ENCODE measurements around the gene UBE2QL1.
"Not testable (repeated sequence)": the region's sequence is repeated elsewhere in the genome, so short reads cannot be mapped to it uniquely, and the experiment has no call there.

The UBE2QL1 gene

DNA sequence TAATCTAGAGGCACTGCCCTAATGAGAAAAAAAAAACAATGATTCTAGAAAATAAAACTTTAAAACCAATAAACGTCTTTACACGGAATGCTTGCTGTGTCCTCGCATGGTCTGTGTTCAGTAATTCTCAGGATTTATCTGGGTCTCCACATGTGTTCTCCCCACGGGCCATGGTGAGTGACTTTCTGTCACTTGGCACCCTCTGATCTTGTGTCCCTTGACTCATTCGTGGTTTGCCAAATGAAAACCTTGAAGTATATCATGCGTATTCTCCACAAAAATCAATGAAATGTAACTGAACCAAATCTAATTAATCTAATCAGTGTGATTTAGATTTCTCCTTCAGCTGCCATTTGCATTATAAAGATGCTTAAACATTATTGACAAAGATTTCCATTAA is 48.0 kb downstream of the UBE2QL1 start:
- DNase-seq (ENCODE audit: low read depth in 2 of 2): no peak

GRCh38 chr5:6497262-6497661 is 48.6 kb downstream of the UBE2QL1 start:
- DNase-seq (ENCODE audit: low read depth in 2 of 2): no peak

- DNase-seq (ENCODE audit: low read depth in 2 of 2): peak; percentile 3 to 4
Measured at GRCh38 chr5:6498968-6499367, 50.3 kb downstream of the UBE2QL1 start.

DNA sequence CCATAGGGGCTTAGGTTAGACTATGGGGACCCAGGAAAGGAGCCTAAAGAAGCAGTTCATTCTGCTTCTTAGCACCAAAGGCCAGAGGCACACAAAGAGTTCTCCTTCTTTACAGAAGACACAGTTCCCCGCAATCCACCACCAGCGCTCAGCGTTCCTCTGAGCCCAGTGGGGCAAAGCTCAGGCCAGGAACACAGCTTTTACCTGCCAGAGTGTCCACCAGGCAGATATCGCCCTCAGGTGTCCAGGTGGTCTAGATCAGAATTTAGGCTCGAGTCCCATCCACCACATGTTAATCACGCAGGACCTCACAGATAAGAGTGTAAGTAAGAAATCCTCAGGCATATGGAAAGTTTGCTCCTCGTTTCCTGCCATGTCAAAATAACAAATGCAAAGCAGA is 53.0 kb downstream of the UBE2QL1 start:
- no peak for DNase-seq (ENCODE audit: low read depth in 2 of 2)

DNA sequence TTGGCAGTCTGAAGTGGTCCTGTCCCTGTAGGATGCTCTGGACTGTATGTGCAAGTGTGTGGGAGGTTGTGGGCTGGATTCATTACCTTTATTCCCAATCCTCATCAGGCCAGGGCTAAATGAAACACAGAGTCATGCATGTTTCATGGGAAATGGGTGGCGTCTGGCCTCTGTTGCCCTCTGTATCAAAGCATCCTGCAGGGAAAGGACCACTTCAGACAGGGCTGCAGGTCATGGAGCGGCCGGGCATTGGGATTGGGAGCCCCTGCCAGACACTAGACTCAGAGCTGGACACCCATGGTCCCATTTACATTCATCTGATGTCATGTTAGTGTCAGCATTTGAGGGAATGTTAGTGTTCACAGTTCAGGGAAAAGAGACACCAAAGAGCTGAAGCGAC is 53.8 kb downstream of the UBE2QL1 start:
- DNase-seq (ENCODE audit: low read depth in 2 of 2): no peak

DNA sequence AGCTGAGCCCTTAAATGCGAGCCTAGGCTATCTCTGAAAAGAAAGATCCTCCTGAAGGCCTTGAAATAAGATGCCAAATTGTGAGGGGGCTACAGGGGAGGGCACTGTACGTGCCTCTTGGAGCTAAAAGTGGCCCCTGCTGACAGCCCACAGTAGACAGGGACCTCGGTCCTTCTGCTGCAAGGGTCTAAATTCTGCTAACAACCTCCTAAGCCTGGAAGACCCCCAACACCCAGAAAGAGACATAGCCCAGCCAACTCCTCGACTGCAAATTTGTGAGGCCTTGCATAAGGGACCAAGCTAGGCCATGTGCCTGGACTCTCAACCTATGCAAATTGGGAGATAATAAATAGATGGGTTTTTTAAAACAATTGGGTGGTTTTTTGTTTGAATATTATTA is 54.7 kb downstream of the UBE2QL1 start:
- DNase-seq (ENCODE audit: low read depth in 2 of 2): no peak

DNA sequence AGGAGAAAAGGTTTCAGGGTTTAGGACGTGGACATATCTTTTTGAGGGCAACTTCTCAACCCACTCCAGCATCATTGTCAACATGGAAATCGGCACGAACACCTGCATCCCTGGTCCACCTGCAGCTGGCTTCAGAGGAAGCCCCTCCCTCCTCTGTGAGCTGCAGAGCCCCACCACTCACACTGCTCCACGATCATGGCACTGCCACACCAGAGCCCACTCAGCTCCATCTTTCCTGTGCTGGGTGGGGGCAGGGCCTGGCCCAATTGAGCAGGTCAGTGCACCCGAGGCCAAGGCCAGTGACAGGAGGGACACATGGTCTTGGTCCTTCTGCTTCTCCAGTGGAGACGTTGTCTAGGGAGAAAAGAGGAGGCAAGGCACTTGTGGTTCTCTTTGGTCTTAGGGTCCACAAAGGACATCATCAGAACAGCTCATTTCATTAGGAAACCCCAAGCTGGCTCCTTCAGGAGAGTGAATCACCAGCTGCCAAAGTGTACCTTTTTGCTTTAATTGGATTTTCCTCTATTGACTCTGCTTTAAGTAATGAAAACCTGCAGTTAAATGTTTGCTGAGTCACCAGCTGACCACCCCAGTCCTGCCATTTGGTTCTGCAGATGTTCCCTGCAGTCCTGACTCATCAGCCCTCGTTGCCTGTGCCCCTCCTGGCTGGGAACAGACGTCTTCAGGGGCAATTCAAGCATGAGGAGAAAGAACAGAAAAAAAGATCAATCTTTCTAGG is 56.2 kb downstream of the UBE2QL1 start:
- peak; percentile 30 to 34 for DNase-seq (ENCODE audit: low read depth in 2 of 2)

- DNase-seq (ENCODE audit: low read depth in 2 of 2): no peak
Measured at GRCh38 chr5:6505416-6505755, 56.7 kb downstream of the UBE2QL1 start.

- DNase-seq (ENCODE audit: low read depth in 2 of 2): no peak
Measured at GRCh38 chr5:6505783-6506557, 57.3 kb downstream of the UBE2QL1 start.

DNA sequence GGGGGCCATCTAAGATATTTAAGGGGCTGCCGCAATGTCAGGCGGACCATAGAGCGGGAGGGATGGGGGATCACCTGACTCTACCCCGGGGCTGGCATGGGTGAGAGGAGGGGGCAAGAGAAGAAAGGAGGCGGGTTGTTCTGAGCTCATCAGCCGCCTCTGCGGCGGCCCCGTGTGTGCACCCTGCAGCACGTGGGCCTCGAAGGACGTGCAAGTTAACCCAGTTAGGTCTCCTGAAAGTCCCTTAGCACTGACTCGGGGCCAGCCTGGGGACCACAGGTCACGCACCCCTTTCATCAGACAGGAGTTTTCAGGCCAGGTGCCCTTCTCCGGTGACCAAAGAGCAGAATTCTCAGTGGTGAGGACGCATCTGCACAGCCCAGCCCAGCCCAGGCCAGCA is 58.0 kb downstream of the UBE2QL1 start:
- DNase-seq (ENCODE audit: low read depth in 2 of 2): no peak

- no peak for DNase-seq (ENCODE audit: low read depth in 2 of 2)
Measured at GRCh38 chr5:6508931-6509330, 60.3 kb downstream of the UBE2QL1 start.

DNA sequence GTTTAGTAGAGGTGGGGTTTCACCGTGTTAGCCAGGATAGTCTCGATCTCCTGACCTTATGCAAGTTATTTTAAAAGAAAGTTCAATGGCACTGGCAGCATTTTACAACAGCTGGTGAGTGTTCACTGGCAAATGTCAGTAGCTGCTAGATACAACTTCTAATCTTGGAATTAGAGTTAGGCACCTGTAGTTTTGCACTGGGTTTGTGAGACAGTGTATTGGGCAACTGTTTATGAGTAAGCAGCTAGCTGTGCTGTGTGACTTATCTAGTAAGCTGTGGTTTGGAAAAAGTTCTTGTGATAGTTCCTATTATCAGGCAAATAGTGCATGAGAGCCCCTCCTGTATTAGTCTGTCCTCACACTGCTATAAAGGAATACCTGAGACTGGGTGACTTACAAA is 61.5 kb downstream of the UBE2QL1 start:
- no peak for DNase-seq (ENCODE audit: low read depth in 2 of 2)

DNA sequence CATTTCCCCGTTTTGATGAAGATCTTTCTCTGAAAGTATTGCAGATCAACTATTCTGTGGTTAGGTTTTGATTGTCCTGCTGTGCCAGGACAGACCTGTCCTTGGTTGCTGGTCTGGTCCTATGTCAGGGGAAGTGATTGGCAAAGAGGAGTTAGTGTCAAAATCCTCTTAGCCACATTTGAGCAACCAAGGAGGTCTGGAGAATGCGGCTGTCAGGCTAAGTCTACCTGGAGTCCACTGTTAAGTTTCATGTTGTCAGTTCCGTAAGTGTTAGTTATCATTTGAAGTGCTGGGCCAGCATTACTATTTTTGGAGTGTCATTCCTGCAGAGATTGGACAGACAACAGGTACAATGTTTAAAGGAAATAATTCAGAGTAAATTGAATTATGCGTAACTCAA is 62.3 kb downstream of the UBE2QL1 start:
- DNase-seq (ENCODE audit: low read depth in 2 of 2): no peak

DNA sequence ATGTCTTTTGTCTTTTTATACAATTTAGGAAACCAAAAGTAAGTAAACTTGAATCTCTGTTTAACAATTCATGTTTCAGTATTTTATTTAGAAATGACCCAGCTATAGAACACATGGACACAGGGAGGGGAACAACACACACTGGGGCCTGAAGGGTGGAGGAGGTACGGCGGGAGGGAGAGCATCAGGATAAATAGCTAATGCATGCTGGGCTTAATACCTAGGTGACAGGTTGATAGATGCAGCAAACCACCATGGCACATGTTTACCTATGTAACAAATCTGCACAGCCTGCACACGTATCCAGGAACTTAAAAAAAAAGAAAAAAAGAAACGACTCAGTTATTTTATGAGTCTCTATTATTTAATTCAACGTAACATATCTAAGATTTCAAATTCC is 67.2 kb downstream of the UBE2QL1 start:
- not testable (repeated sequence) for DNase-seq (ENCODE audit: low read depth in 2 of 2)

GRCh38 chr5:6516823-6517222 is 68.2 kb downstream of the UBE2QL1 start:
- no peak for DNase-seq (ENCODE audit: low read depth in 2 of 2)

- DNase-seq (ENCODE audit: low read depth in 2 of 2): no peak
Measured at GRCh38 chr5:6517510-6517909, 68.9 kb downstream of the UBE2QL1 start.

GRCh38 chr5:6518298-6519057 is 69.8 kb downstream of the UBE2QL1 start:
- no peak for DNase-seq (ENCODE audit: low read depth in 2 of 2)

DNA sequence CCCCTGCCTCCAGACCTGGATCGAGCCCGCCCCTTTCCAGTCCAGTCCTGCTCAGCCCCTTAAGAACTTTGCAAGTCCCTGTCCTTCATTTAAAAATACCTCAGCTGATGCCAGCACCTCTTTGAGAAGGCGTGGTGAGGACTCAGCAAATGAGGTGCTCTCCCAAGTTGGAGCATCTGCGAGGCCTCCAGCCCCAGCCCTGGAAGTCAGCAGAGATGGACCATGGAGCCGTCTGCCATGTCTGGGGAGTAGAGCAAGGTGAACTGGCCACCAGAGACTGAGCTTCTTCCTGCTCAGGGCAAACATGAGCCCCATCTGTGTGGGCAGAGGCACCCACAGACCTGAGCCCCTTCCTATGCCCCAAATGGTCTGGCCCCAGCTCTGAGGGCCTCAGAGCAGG is 71.5 kb downstream of the UBE2QL1 start:
- no peak for DNase-seq (ENCODE audit: low read depth in 2 of 2)

GRCh38 chr5:6522331-6522730 is 73.7 kb downstream of the UBE2QL1 start:
- DNase-seq (ENCODE audit: low read depth in 2 of 2): no peak

- DNase-seq (ENCODE audit: low read depth in 2 of 2): no peak
Measured at GRCh38 chr5:6522923-6523322, 74.3 kb downstream of the UBE2QL1 start.

DNA sequence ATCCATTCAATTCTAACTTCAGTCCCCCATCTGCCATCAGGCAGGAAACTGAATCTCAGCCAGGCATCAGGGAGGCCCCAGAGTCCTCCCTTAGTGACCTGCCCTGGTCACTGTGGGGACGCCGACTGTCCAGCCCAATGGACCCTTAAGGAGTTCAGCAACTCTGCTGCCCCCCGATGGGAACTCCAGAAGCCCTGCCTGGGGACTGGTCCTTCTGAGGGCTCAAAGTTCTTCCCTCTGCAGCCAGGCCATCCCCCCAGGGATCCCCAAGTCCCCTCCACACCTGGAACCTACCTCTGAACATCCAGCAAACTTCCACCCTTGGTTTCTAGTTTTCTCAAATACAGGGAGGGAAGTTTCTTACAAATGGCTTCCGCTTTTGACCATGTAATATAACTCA is 76.8 kb downstream of the UBE2QL1 start:
- no peak for DNase-seq (ENCODE audit: low read depth in 2 of 2)

DNA sequence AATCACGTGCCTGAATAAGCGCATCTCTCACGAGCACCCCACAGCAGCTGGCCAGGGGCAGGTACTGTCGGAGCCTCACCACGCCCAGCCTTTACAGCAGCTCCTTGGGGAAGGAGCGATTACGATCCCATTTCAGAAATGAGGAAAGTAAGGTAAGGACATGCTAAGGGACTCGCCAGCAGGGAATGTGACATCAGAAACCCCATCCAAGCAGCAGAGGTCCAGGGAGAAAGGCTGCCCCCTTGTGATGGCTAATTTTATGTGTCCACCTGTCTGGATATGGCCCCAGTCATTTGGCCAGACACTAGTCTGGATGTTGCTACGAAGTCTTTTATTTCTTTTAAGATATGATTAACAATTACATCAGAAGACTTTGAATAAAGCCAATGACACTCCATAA is 77.3 kb downstream of the UBE2QL1 start:
- DNase-seq (ENCODE audit: low read depth in 2 of 2): no peak

All from fibroblast of skin of left quadriceps (primary cell).